Measurements from ENCODE around the gene RASGRF1. TPM values are rescaled to one million over a fixed set of nuclear protein-coding genes. Genes with fewer than 3 reads are reported as not detected.

The RASGRF1 gene
- total RNA-seq, 4 donors from 2014 or later = 0.80 TPM; not detected in 3

GRCh38 chr15:78977591-78978347 lies 112.8 kb downstream of the RASGRF1 start:
- Histone ChIP-seq H3K4me3 (no peak overlapping the region), H3K9me3 (no peaks in the 10 kb centered on the region), H3K36me3 (no peaks in the 10 kb centered on the region), H3K27me3 (no peaks in the 10 kb centered on the region), H3K4me1 (no peaks in the 10 kb centered on the region), H3K27ac (no peak overlapping the region)
- TF ChIP-seq POLR2AphosphoS5 (IDR thresholded peaks at IDR 0.05) = no peak
- TF ChIP-seq POLR2A (IDR thresholded peaks at IDR 0.05) = no peak
- 94% methylated on average over 10 of the region's 10 CpGs for WGBS
- DNase-seq (ENCODE audit: low spot score in 2 of 2) = no peak

DNA sequence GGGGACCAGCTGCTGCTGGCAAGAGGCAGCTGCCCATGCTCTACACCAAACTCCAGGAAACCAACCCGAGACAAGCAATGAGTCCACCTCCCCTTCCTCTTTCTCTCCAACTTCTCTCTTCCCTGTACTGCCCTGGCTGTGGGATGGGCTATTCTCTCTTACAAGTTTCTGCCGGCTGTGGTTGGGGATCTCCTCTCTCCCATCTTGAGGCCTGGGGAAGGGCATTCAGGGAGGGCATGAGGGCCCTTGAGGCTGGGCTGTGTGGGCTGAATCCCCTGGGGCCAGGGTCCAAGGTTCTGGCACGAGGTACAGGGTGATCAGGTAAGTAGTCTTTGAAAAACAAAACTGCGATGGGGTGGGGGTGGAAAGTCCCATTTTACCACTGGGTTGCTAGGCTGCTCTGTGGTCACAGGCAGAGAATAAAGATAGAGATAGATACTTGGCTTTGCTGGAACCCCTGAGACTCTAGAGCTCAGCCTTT lies 113.4 kb downstream of the RASGRF1 start:
- H3K4me1 ChIP-seq = no peaks in the 10 kb centered on the region
- H3K27me3 ChIP-seq = no peaks in the 10 kb centered on the region
- 81% methylated on average over 3 of the region's 4 CpGs for WGBS

DNA sequence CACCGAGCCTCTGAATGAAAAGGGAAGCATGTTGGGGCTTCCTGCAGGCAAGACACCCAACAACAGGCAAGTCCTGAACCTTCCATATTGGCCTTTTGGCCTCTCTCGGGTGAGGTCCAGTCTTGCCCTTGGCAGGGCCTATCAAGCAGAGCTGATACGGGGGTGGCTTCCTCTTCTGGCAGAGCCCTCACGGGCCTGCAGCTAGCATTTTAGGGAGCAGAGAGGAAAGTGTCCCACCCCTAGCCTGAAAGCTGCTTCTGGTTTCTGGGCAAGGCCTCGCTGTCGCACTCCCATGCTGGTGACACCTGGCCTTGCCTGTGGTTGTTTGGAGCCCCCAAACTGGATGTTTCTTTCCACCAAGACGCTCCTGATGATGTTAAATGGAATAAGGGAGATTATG lies 113.9 kb downstream of the RASGRF1 start:
- Histone ChIP-seq H3K27me3 (no peaks in the 10 kb centered on the region), H3K36me3 (no peaks in the 10 kb centered on the region), H3K9me3 (no peaks in the 10 kb centered on the region), H3K27ac (no peak overlapping the region), H3K4me3 (no peak overlapping the region), H3K4me1 (no peaks in the 10 kb centered on the region)
- WGBS = 72% methylated on average over 7 of the region's 7 CpGs
- DNase-seq (ENCODE audit: low spot score in 2 of 2) = no peak
- no peak for TF ChIP-seq POLR2AphosphoS5 (IDR thresholded peaks at IDR 0.05)

More for the DNA sequence above, 113.4 kb downstream of the RASGRF1 start:
- TF ChIP-seq CTCF (IDR thresholded peaks at IDR 0.05) (no peak), POLR2AphosphoS5 (IDR thresholded peaks at IDR 0.05) (no peak)
- no peaks in the 10 kb centered on the region for H3K36me3 ChIP-seq
- no peak overlapping the region for H3K4me3 ChIP-seq
- no peak for DNase-seq (ENCODE audit: low spot score in 2 of 2)
- no peak overlapping the region for H3K27ac ChIP-seq
- H3K9me3 ChIP-seq = no peaks in the 10 kb centered on the region

DNA sequence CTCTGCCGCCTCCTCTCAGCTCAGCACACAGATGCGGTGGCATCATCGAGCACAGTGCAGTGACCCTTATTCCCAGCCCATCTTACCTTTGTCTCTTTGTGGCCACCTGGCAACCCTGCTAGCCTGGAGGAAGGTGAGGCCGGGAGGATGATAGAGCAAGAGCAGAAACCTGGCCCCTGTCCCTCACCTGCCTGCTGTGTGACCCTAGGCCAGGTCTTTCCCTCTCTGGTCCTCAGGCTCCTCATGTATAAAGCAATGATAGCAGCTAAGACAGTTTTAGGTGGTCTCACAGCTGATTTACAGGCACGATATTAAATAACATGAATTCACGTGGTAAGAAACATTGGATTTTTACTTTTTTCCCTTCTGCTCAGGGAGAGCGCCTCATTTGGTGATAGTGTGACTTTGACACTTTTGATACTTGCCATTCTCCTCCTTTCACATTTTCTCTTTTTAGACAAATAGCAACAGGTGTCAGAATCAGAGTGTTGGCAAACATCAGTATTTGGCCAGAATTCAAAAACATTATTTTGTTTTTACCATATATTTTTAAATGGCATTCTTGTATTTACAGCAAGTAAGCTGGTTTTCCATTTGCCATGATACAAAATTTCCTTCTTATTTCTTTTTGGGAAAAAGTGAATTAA lies 116.2 kb downstream of the RASGRF1 start:
- Histone ChIP-seq H3K27ac (no peak overlapping the region), H3K27me3 (no peaks in the 10 kb centered on the region), H3K4me3 (no peak overlapping the region), H3K9me3 (no peaks in the 10 kb centered on the region), H3K36me3 (no peaks in the 10 kb centered on the region), H3K4me1 (no peaks in the 10 kb centered on the region)
- no peak for TF ChIP-seq POLR2AphosphoS5 (IDR thresholded peaks at IDR 0.05)
- TF ChIP-seq CTCF (IDR thresholded peaks at IDR 0.05) = no peak
- no peak for TF ChIP-seq POLR2A (IDR thresholded peaks at IDR 0.05)
- TF ChIP-seq EP300 (IDR thresholded peaks at IDR 0.05) = no peak
- 95% methylated on average over 7 of the region's 7 CpGs for WGBS
- DNase-seq (ENCODE audit: low spot score in 2 of 2) = no peak

- Histone ChIP-seq H3K27ac (no peak overlapping the region), H3K9me3 (no peaks in the 10 kb centered on the region), H3K27me3 (no peaks in the 10 kb centered on the region), H3K4me1 (no peaks in the 10 kb centered on the region), H3K4me3 (no peak overlapping the region), H3K36me3 (no peaks in the 10 kb centered on the region)
- TF ChIP-seq POLR2A (IDR thresholded peaks at IDR 0.05) (no peak), POLR2AphosphoS5 (IDR thresholded peaks at IDR 0.05) (no peak), EP300 (IDR thresholded peaks at IDR 0.05) (no peak), CTCF (IDR thresholded peaks at IDR 0.05) (no peak)
- 80% methylated on average over 5 of the region's 5 CpGs for WGBS
- DNase-seq (ENCODE audit: low spot score in 2 of 2) = no peak
Observed at GRCh38 chr15:78969687-78970349, 120.8 kb downstream of the RASGRF1 start.
